Activated gamma-delta T cell treated with anti-CD3 and anti-CD28 coated beads, Interleukin-2, amount 50 U/mL, for 16 hours (primary cell): ENCODE data around the gene TRAPPC6A.

Experiments used
- DNase-seq: peaks from one replicate; pipeline ENCODE4 v3.0.0-alpha.2; 2020; ENCODE audit warnings: low read depth

Gene TRAPPC6A

GRCh38 chr19:45149129-45149528 lies 28.9 kb downstream of the TRAPPC6A start:
- no peak for DNase-seq

GRCh38 chr19:45147835-45148676 lies 30.0 kb downstream of the TRAPPC6A start:
- no peak for DNase-seq

- no peak for DNase-seq
Measured at GRCh38 chr19:45146741-45147205, 31.3 kb downstream of the TRAPPC6A start.

GRCh38 chr19:45146251-45146650 lies 31.8 kb downstream of the TRAPPC6A start:
- no peak for DNase-seq

- DNase-seq, result no peak
Measured at GRCh38 chr19:45145270-45146189, 32.5 kb downstream of the TRAPPC6A start.

GRCh38 chr19:45144431-45145269 lies 33.4 kb downstream of the TRAPPC6A start:
- DNase-seq, result no peak

- no peak for DNase-seq
Measured at GRCh38 chr19:45142726-45143110, 35.3 kb downstream of the TRAPPC6A start.

GRCh38 chr19:45142016-45142725 lies 35.9 kb downstream of the TRAPPC6A start:
- no peak for DNase-seq

GRCh38 chr19:45141203-45141900 lies 36.7 kb downstream of the TRAPPC6A start:
- DNase-seq, result no peak

- no peak for DNase-seq
Measured at GRCh38 chr19:45140533-45140932, 37.5 kb downstream of the TRAPPC6A start.

GRCh38 chr19:45140144-45140503 lies 37.9 kb downstream of the TRAPPC6A start:
- DNase-seq, result no peak

- no peak for DNase-seq
Measured at GRCh38 chr19:45139286-45140143, 38.5 kb downstream of the TRAPPC6A start.

GRCh38 chr19:45138303-45138751 lies 39.7 kb downstream of the TRAPPC6A start:
- DNase-seq, result no peak

- no peak for DNase-seq
Measured at GRCh38 chr19:45137179-45137761, 40.8 kb downstream of the TRAPPC6A start.

GRCh38 chr19:45136507-45137178 lies 41.4 kb downstream of the TRAPPC6A start:
- DNase-seq, result no peak

- DNase-seq, result no peak
Measured at GRCh38 chr19:45135176-45135885, 42.7 kb downstream of the TRAPPC6A start.

GRCh38 chr19:45133661-45134060 lies 44.4 kb downstream of the TRAPPC6A start:
- DNase-seq, result no peak
